ENCODE results near the gene NLGN1. TPM values are rescaled to one million over a fixed set of nuclear protein-coding genes. Genes with fewer than 3 reads are reported as not detected.

The NLGN1 gene
- total and polyA plus RNA-seq, 12 donors: 0.13 to 3.7 (median 0.84) TPM

- no peak for DNase-seq
These were observed 105.5 kb downstream of the NLGN1 start for GRCh38 chr3:173502983-173503568.

GRCh38 chr3:173510565-173510964, 113.0 kb downstream of the NLGN1 start:
- intact Hi-C loops (cut with DNase I): no loop called here
- WGBS, 4 donors: 58 to 68% (median 63%) methylated on average over 4 of the region's 4 CpGs
- no peaks in the 10 kb centered on the region for H3K4me1 ChIP-seq (replicated peaks in 1 of 2)
- no peak for DNase-seq
- no peaks in the 10 kb centered on the region for H3K27me3 ChIP-seq
- no peaks in the 10 kb centered on the region for H3K36me3 ChIP-seq (replicated peaks in 1 of 2)
- no peak for TF ChIP-seq POLR2A (IDR thresholded peaks at IDR 0.05)
- TF ChIP-seq CTCF (IDR thresholded peaks at IDR 0.05): no peak
- no peak overlapping the region for H3K4me3 ChIP-seq
- H3K27ac ChIP-seq: no peak overlapping the region
- H3K9me3 ChIP-seq (replicated peaks in 1 of 3): no peaks in the 10 kb centered on the region

More at GRCh38 chr3:173502983-173503568, 105.5 kb downstream of the NLGN1 start:
- 23 to 33% (median 29%) methylated on average over 4 of the region's 4 CpGs for WGBS, 4 donors
- Histone ChIP-seq H3K4me3 (no peak overlapping the region), H3K9me3 (replicated peaks in 1 of 3) (no peaks in the 10 kb centered on the region), H3K4me1 (replicated peaks in 1 of 2) (no peaks in the 10 kb centered on the region), H3K27ac (no peak overlapping the region), H3K27me3 (no peaks in the 10 kb centered on the region), H3K36me3 (replicated peaks in 1 of 2) (no peaks in the 10 kb centered on the region)
- TF ChIP-seq POLR2A (IDR thresholded peaks at IDR 0.05) (no peak), CTCF (IDR thresholded peaks at IDR 0.05) (no peak)
- intact Hi-C loops (cut with DNase I): no loop called here

GRCh38 chr3:173513123-173513522, 115.6 kb downstream of the NLGN1 start:
- Histone ChIP-seq H3K4me3 (no peak overlapping the region), H3K36me3 (replicated peaks in 1 of 2) (no peaks in the 10 kb centered on the region), H3K27ac (no peak overlapping the region), H3K4me1 (replicated peaks in 1 of 2) (no peaks in the 10 kb centered on the region), H3K27me3 (no peaks in the 10 kb centered on the region), H3K9me3 (replicated peaks in 1 of 3) (no peaks in the 10 kb centered on the region)
- intact Hi-C loops (cut with DNase I): no loop called here
- DNase-seq: no peak
- no peak for TF ChIP-seq CTCF (IDR thresholded peaks at IDR 0.05)
- TF ChIP-seq POLR2A (IDR thresholded peaks at IDR 0.05): no peak
- WGBS, 4 donors: 69 to 80% (median 73%) methylated on average over 1 of the region's 1 CpG

- peak in 1 of 7 donors; percentile 13 for DNase-seq
- 41 to 49% (median 45%) methylated on average over 7 to 8 of the region's 8 CpGs for WGBS, 4 donors
- no peaks in the 10 kb centered on the region for H3K9me3 ChIP-seq (replicated peaks in 1 of 3)
- H3K4me1 ChIP-seq (replicated peaks in 1 of 2): no peaks in the 10 kb centered on the region
- H3K27me3 ChIP-seq: no peaks in the 10 kb centered on the region
- H3K36me3 ChIP-seq (replicated peaks in 1 of 2): no peaks in the 10 kb centered on the region
- peak in 2 of 6 experiments; percentile 10 to 19 for TF ChIP-seq CTCF (IDR thresholded peaks at IDR 0.05)
- no peak for TF ChIP-seq POLR2A (IDR thresholded peaks at IDR 0.05)
- intact Hi-C loops (cut with DNase I): no loop called here
- no peak overlapping the region for H3K4me3 ChIP-seq
- H3K27ac ChIP-seq: no peak overlapping the region
These were observed 131.6 kb downstream of the NLGN1 start for GRCh38 chr3:173529062-173529711.
